T-helper 22 cell (primary cell): ENCODE data around the gene RAB3A.

ENCODE experiments used
- DNase-seq: peaks from one replicate; pipeline ENCODE4 v3.0.0-alpha.2; 2020; ENCODE audit warnings: low read depth

RAB3A gene

GRCh38 chr19:18147396-18147795 lies 56.4 kb downstream of the RAB3A start:
- DNase-seq: no peak
